CD4-positive, alpha-beta T cell (primary cell): ENCODE results near the gene CNNM2. TPM values are rescaled to one million over a fixed set of nuclear protein-coding genes. Genes with fewer than 3 reads are reported as not detected.

Experiments used
- ATAC-seq: fragments of 200-7000 bp; cut with Tn5 transposase; one replicate; pipeline ENCODE4 v1.10.0; 2022; ENCODE audit warnings: mild to moderate bottlenecking; ENCODE audit not compliant: poor library complexity
- CTCF ChIA-PET: fragments of 350-600 bp; sonication (Branson Sonifier 250); formaldehyde crosslinking; loops from one replicate; lab custom pipeline; 2021; ENCODE audit warnings: antibody characterized with exemption, inconsistent platforms; lab: Charles Lee
- POLR2A ChIA-PET: fragments of 350-600 bp; sonication (Branson Sonifier 250); formaldehyde crosslinking; loops from one replicate; lab custom pipeline; 2021; ENCODE audit warnings: antibody characterized with exemption, inconsistent platforms; lab: Charles Lee
- DNase-seq, 14 experiments: peaks; one replicate each; pipeline ENCODE4 v3.0.0-alpha.2; 2013 to 2020; ENCODE audit warnings: mixed read lengths in 2 of 14
- H3K27ac ChIP-seq, 2 donors: one replicate each; pipeline versions ENCODE4 v1.5.1 to v1.7.0; 2013; ENCODE audit warnings: low read length in 2 of 2, low read depth in 1 of 2, mild to moderate bottlenecking in 1 of 2
- H3K27me3 ChIP-seq, 2 experiments: 1 replicate in 1 of 2; 2 replicates in 1 of 2; pipeline versions ENCODE4 v1.6.1 to v1.7.0; 2013; ENCODE audit warnings: low read length in 2 of 2, control low read depth in 1 of 2, mild to moderate bottlenecking in 1 of 2, moderate library complexity in 1 of 2; ENCODE audit not compliant: insufficient read depth in 2 of 2, control insufficient read depth in 1 of 2
- H3K36me3 ChIP-seq: one replicate; pipeline ENCODE4 v1.6.1; 2013; ENCODE audit warnings: low read length, control low read depth; ENCODE audit not compliant: insufficient read depth
- H3K4me1 ChIP-seq: one replicate; pipeline ENCODE4 v1.6.1; 2013; ENCODE audit warnings: low read length, control low read depth; ENCODE audit not compliant: insufficient read depth
- H3K4me3 ChIP-seq: one replicate; pipeline ENCODE4 v1.5.1; 2013; ENCODE audit warnings: mild to moderate bottlenecking, low read length, moderate library complexity
- H3K9me3 ChIP-seq, 2 experiments: 1 replicate in 1 of 2; 2 replicates in 1 of 2; pipeline versions ENCODE4 v1.6.1 to v1.7.0; 2013; ENCODE audit warnings: low read length in 2 of 2, mild to moderate bottlenecking in 2 of 2, control low read depth in 1 of 2, moderate library complexity in 1 of 2; ENCODE audit not compliant: control insufficient read depth in 1 of 2, insufficient read depth in 1 of 2
- H3K27ac Mint-ChIP-seq: one replicate; pipeline ENCODE4 v1.8.0; 2020; ENCODE audit warnings: mixed read lengths
- H3K27me3 Mint-ChIP-seq: one replicate; pipeline ENCODE4 v1.8.0; 2021; ENCODE audit warnings: mixed read lengths
- H3K36me3 Mint-ChIP-seq: one replicate; pipeline ENCODE4 v1.8.0; 2021; ENCODE audit warnings: low read depth, mixed read lengths
- H3K4me1 Mint-ChIP-seq: one replicate; pipeline ENCODE4 v1.8.0; 2021; ENCODE audit warnings: low read depth, mixed read lengths
- H3K4me3 Mint-ChIP-seq: one replicate; pipeline ENCODE4 v1.8.0; 2020; ENCODE audit warnings: mild to moderate bottlenecking, mixed read lengths
- H3K9me3 Mint-ChIP-seq: one replicate; pipeline ENCODE4 v1.8.0; 2020; ENCODE audit warnings: mixed read lengths
- intact Hi-C, 2 experiments: fragments of 100-400 bp; cut with DNase I in 1 of 2; cut with micrococcal nuclease in 1 of 2; formaldehyde crosslinking; loops; one replicate each; pipeline versions ENCODE4 v1.15.1 to v1.9.0; 2023 to 2025; cut with DNase I, micrococcal nuclease
- total RNA-seq, 174 experiments: library from RNA in 2 of 174; stranded (reverse) in 2 of 174; gene quantifications; one replicate each; pipeline ENCODE4 v1.2.3 and lab custom pipeline; 2021 to 2026
- TF ChIP-seq, protein P1 (sequence below): fragments of 200-600 bp; IDR thresholded peaks from one replicate; pipeline ENCODE4 v1.8.0; 2022; ENCODE audit warnings: antibody characterized with exemption, mild to moderate bottlenecking

CNNM2 gene
- total RNA-seq, 2 experiments from 2014 or later, result 8.4 to 8.9 TPM

DNA sequence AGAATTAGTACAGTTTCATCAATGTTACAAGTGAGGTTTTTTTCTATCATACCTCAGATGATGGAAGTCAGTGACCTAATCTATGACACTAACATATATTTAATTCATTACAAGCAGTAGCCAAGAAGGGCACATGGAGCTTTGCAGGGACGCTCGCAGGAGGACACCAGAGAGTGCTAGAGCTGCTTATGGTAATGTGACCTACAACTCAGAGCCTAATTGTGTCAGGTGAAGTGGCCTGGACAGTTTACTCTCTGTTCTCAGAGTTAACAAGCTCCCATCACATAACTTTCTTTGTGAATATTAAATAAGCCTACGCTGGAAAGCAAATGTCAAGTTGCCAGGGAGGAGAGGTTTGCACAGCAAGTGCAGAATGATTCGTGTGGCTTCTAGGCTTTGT lies 11.6 kb upstream of the CNNM2 start:
- ChIA-PET POLR2A (no interaction called here), CTCF (no interaction called here)
- H3K27me3 ChIP-seq, result no peaks in the 10 kb centered on the region
- Mint-ChIP-seq H3K36me3 (no peaks in the 10 kb centered on the region), H3K27me3 (no peaks in the 10 kb centered on the region), H3K4me3 (no peak overlapping the region), H3K9me3 (no peaks in the 10 kb centered on the region), H3K4me1 (no peaks in the 10 kb centered on the region), H3K27ac (no peak overlapping the region)
- H3K27ac ChIP-seq, result no peak overlapping the region
- intact Hi-C loops, result no loop called here
- TF ChIP-seq, protein P1, sequence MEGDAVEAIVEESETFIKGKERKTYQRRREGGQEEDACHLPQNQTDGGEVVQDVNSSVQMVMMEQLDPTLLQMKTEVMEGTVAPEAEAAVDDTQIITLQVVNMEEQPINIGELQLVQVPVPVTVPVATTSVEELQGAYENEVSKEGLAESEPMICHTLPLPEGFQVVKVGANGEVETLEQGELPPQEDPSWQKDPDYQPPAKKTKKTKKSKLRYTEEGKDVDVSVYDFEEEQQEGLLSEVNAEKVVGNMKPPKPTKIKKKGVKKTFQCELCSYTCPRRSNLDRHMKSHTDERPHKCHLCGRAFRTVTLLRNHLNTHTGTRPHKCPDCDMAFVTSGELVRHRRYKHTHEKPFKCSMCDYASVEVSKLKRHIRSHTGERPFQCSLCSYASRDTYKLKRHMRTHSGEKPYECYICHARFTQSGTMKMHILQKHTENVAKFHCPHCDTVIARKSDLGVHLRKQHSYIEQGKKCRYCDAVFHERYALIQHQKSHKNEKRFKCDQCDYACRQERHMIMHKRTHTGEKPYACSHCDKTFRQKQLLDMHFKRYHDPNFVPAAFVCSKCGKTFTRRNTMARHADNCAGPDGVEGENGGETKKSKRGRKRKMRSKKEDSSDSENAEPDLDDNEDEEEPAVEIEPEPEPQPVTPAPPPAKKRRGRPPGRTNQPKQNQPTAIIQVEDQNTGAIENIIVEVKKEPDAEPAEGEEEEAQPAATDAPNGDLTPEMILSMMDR, result no peak
- H3K4me3 ChIP-seq, result no peak overlapping the region
- ATAC-seq (no peak), DNase-seq (no peak)
- H3K36me3 ChIP-seq, result no peaks in the 10 kb centered on the region
- no peaks in the 10 kb centered on the region for H3K4me1 ChIP-seq
- no peaks in the 10 kb centered on the region for H3K9me3 ChIP-seq

DNA sequence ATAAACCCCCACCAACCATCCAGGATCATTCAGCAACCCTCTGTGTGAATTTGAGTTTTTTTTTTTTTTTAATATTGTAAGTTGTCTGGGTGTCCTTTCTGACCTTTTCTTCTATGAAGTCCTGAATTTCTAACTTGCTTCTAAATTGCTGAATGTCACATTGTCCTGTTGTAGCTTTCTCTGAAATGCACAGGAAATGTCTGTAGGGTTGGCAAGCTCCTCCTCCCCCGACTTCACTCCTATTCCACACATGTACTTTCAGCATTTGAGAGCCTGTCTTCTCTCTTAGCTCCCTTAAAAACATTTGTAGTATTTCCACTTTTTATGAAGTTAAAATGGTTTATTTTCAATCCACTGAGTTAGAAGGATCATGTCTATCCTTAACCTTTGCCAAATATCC lies 3.3 kb upstream of the CNNM2 start:
- TF ChIP-seq, protein P1, result no peak
- H3K4me1 ChIP-seq, result peaks cover 26% of the 10 kb centered on the region
- peaks cover 25% of the 10 kb centered on the region for H3K4me1 Mint-ChIP-seq
- CTCF ChIA-PET, result interaction anchor here (0.7 kb wide), 1 partner anchor 1967 kb away, joined by 3 read pairs; no protein-coding TSS in a partner anchor
- H3K9me3 ChIP-seq, result no peaks in the 10 kb centered on the region
- no peak overlapping the region for H3K27ac Mint-ChIP-seq
- H3K27me3 ChIP-seq, result peaks cover 4 to 8% of the 10 kb centered on the region in 2 experiments
- ATAC-seq, result no peak
- peaks cover 32% of the 10 kb centered on the region for H3K27me3 Mint-ChIP-seq
- H3K36me3 ChIP-seq, result no peaks in the 10 kb centered on the region
- H3K27ac ChIP-seq, result no peak overlapping the region
- no peak overlapping the region for H3K4me3 Mint-ChIP-seq
- DNase-seq, result no peak
- peaks cover 7% of the 10 kb centered on the region for H3K36me3 Mint-ChIP-seq
- H3K9me3 Mint-ChIP-seq, result no peaks in the 10 kb centered on the region
- no peak overlapping the region for H3K4me3 ChIP-seq
- intact Hi-C loops, result loop anchor here (5.0 kb wide), 6 partner anchors 138 to 762 kb away; partner anchors contain the start of genes WBP1L (in 2 of the 2), NOLC1 (in 1 of the 2) and NT5C2 (in 1 of the 2)
- POLR2A ChIA-PET, result no interaction called here

DNA sequence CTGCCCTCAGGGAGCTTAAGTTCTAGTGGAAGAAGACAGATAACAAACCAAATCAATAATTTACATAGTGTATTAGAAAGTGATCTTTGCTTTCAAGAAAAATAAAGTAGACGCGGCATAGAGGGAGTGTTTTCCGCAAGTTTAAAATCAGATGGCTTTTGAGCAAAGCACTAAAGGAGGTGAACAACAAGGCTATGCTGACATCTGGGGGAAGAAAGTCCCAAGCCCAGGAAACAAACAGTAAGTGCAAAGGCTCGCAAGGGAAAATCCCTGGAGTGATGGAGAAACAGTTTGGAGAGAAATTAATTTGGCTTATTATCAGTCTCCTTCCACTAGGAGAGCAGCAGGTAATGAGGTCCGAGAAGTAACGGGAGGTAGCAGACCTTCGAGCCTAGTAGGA lies 1.9 kb upstream of the CNNM2 start:
- peaks cover 4 to 8% of the 10 kb centered on the region in 2 experiments for H3K27me3 ChIP-seq
- no peaks in the 10 kb centered on the region for H3K9me3 ChIP-seq
- Mint-ChIP-seq H3K27ac (no peak overlapping the region), H3K36me3 (peaks cover 14% of the 10 kb centered on the region), H3K4me1 (peaks cover 39% of the 10 kb centered on the region), H3K9me3 (no peaks in the 10 kb centered on the region), H3K27me3 (peaks cover 32% of the 10 kb centered on the region), H3K4me3 (peak overlapping the region; percentile 98)
- POLR2A ChIA-PET, result no interaction called here
- DNase-seq (no peak), ATAC-seq (no peak)
- TF ChIP-seq, protein P1, result no peak
- CTCF ChIA-PET, result interaction anchor here (2.3 kb wide), 1 partner anchor 153 kb away, joined by 28 read pairs; no protein-coding TSS in a partner anchor
- H3K4me1 ChIP-seq, result peaks cover 34% of the 10 kb centered on the region
- no peaks in the 10 kb centered on the region for H3K36me3 ChIP-seq
- no peak overlapping the region for H3K27ac ChIP-seq
- H3K4me3 ChIP-seq, result no peak overlapping the region
- intact Hi-C loops, result loop anchor here (2.0 to 5.0 kb wide), 7 partner anchors 136 to 764 kb away; partner anchors contain the start of genes WBP1L (in 2 of the 2), NOLC1 (in 1 of the 2) and NT5C2 (in 1 of the 2)
